ENCODE data around the gene UBIAD1. TPM values are rescaled to one million over a fixed set of nuclear protein-coding genes. Genes with fewer than 3 reads are reported as not detected.

Gene UBIAD1
- total RNA-seq, 1 donor from 2014 or later = 14.3 TPM

DNA sequence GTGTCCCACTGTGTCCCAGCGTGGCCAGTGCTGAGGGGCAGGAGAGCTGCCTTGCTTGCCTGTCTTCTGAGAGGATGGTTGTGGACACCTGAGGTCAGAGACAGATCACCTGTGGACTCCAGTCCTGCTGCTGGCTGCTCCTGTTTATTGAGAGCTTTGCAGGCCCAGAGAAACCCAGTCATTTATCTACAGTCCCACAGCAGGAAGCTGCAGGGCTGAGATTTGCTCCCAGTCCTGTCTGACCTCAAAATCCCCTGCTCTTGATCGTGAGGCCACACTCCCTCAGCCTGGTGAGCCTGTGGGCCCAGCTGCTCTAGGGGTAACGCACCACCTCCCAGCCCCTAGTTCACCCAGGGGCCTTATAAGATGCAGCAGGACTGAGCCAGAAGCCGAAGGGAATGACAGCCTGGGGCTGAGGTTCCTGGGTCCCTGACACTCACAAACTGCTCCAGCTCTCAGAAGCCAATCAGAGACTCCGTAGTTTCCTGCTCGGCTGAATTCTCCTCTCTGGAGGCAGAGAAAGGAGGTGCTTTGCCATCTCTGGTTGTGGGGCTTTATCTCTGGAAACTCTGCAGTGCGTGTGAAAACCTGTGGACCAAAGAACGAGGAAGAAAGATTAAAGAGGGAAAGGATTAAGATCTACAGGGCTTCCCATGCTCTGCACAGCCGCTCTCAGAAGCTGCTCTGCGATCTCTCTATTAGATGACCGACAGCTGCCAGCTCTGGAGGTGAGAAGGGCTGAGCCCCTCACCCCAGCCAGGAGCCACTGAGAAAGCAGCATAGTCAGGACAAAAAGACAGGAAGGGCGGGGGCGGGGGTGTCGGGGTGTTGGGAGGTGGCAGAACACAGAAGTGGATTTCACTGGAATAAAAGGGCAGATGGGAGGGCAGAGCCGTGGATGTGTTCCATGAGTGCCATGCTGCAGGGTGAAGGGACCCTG, 39.1 kb downstream of the UBIAD1 start:
- DNase-seq = no peak

DNA sequence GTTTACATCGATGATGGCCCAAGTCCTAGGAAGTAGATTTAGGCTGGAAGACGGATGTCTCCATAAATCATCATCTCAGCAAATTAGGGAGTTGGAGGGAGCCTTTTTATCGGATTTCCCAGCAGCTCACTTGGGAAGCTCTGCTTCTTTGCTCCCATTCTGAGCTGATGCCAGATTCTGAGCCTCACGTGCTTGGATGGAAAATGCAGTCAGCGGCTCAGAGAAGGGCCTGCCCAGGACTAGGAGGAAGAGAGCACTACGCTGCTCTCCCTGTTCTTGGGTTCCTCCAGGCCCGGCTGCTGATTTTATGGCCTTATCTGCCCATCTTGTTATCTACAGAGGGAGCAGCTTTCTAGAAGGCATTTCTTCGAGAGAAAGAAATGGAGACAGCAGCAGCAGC, 42.0 kb downstream of the UBIAD1 start:
- no peak for DNase-seq

DNA sequence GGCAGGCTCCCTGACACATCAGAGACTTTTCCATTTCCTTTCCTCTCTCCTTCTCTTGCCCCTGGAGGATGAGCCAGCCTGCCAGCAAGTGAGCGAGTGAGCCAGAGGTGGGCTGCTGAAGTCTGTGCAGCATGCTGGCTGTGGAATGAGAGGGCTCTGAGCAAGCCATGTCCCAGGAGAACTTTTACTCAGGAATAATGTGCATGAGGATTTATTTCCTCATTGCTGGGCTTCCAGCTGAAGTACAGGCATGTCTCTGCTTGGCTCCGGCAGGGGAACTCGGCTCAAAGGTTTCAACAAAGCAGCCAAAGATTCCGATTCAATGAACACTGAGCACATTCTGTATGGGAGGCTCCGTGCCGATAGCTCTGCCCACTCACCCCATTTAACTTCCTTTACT, 43.7 kb downstream of the UBIAD1 start:
- DNase-seq = no peak

DNA sequence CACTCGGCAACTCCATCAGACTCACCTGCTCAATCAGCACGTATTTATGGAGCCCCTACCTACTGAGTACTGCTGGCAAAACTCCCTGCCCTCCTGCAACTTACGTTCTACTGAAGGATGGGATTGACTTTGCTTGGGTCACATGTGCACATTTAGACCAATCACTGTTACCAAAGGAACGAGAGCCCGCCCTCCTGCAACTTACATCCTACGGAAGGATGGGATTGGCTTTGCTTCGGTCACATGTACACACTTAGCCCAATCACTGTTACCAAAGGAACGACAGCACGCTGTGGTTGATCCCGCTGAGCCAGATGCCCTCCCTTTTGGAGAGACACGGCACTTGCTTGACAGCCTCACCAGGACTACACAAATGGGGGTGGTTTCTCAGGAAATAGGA, 46.0 kb downstream of the UBIAD1 start:
- no peak for DNase-seq

DNA sequence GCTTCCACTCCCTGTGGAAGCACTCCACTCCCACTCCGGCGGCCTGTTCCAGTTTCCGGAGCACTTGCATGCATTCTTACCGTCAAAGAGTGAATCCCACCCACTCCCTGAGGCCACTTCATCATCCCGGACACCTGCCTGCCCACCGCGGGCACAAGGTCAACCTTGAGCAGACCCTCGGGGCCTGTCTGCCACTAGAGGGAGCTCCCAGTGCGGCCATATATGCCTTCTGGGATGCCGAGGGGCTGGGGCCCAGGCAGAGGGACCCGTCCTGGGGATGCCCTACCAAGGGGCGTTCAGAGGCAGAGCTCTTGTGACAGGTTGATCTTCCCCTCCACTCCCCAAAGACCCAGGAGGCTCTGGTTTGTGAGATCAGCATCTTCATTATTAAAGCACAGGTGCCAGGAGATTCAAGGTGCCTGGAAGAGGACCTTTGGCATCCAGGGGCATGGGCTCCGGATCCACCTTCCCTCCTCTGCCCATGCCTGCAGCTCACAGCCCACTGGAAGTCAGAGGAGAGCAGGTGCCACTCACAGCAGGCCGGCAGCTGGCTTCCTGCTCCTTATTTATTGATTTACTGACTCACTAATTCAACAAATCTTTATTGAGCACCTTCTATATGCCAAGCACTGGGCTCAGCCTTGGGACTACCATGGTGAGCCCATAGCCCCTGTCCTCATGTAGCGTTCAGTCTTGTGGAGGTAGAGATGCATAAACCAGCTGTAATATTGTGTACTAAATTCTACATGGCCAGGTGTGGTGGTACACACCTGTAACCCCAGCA, 47.3 kb downstream of the UBIAD1 start:
- no peak for DNase-seq

DNA sequence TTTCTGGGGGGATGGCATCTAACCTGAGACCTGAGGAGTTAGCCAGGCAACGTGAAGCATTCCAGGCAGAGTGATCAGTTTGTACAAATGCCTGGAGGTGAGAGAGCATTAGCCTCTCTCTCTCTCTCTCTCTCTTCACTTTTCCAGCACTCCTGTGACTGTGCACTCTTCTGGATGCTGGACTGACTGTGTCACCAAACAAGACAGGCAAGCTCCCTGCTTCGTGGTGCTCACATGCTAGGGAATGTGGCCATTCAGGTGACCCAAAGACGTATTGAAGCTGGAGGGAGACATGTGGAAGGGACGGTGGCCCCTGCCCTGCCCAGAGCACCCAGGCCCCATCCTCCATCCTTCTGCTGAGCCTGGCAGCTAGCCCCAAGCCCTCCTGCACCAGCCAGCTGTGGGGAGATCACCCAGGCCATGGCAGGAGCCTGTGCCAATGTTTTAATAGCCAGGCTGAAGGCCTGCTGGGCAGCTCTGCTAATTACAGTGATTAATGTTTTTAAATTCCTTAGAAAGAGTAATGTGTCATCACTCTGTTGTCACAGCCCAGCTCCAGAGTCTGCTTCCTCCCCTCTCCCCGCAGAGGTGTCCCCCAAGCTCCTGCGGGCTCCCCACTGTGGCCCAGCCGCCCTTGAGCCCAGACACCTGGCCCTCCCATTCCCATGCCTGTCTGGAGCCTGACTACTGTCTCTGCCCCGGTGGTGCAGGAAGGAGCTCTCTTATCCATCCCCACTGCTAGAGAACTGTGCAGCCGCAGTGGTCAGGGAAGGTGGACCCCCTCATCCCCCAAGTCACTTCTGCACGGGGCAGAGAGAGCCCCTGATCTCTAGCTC, 48.9 kb downstream of the UBIAD1 start:
- no peak for DNase-seq

DNA sequence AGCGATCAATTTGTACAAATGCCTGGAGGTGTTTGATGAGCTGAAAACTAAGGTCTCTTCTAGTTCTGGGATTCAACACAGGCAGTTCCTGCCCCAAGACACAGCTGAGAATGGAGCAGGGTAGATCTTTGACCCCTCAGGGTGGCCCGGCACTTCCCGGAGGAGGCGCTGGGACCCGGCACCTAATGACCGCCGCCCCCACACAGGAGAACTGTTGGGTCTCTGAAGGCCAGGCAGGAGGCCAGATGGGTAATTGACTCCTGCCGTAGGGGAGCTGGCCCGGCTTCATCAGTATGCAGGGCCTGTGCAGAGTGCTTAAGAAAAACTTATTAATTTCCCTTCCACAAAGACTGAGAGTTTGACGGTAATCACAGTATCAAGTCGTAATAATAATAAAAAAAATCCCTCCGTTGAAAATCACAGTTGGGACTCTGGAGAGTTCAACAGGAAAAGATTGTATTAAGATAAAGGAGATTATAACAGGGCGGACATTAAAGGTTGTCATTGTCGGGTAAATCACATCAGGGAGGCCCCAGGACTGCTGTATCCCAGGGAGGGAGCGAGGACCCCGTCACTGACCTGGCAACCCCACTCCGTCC, 51.7 kb downstream of the UBIAD1 start:
- no peak for DNase-seq

DNA sequence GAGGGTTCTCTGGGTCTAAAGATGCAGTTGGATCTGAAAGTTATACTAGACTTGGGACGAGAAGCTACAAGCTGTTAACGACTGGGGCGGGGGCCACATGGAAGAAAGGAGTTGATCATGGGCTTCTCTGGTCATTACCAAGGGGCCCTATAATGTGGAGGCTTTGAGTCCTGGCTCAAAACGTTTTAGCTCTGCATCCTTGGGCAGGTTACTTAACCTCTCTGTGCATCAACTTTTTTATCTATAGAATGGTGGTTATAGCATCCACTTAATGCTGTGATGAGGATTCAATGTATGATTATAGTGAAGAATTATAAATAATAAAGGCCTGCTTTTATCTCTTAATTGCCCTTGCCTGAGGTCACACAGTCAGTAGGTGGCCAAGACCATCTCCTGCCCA, 53.1 kb downstream of the UBIAD1 start:
- no peak for DNase-seq

GRCh38 chr1:11328444-11328843, 55.4 kb downstream of the UBIAD1 start:
- no peak for DNase-seq

GRCh38 chr1:11330411-11330810, 57.4 kb downstream of the UBIAD1 start:
- DNase-seq = no peak

GRCh38 chr1:11331036-11331944, 58.3 kb downstream of the UBIAD1 start:
- no peak for DNase-seq

DNA sequence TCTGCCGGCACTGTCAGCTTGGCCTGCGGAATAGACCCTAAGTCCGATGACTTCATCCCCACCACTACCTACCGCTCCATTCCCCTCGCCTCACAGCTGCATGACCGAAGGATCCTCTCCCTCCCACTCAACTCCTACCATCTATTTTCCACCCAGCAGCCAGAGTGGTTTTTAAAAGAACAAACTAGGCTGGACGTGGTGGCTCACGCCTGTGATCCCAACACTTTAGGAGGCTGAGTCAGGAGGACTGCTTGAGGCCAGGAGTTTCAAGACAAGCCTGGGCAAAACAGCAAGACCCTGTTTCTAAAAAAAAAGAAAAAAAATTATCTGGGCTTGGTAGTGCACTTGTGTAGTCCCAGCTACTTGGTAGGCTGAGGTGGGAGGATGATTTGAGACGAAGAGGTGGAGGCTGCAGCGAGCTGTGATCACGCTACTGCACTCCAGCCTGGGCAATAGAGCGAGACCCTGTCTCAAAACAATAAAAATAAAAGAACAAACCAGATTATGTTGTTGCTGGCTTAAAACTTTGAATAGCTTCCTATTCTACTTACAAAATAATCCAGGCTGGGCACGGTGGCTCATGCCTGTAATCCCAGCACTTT, 59.0 kb downstream of the UBIAD1 start:
- DNase-seq = no peak

DNA sequence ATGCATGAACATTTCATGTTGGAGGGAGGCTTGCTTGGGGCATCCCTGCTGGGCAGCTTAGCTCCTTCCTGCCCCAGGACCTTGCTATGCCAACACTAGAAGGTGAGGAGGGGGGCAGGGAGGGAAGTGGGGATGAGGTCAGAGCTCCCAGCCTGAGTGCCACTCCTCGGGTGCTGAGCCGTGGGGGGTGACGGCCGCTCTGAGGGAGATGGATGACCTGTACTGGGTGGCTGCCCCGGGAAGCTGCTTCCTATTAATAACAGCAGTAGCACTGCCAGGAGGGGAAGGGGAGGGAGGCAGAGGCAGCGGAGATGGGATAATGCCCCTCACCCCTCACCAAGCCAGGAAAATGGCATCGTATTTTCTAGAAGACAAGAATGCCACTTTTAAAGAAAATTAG, 60.6 kb downstream of the UBIAD1 start:
- DNase-seq = no peak

- no peak for DNase-seq
These were observed 61.3 kb downstream of the UBIAD1 start for GRCh38 chr1:11334261-11334804.

GRCh38 chr1:11334821-11335220, 61.8 kb downstream of the UBIAD1 start:
- DNase-seq = no peak

DNA sequence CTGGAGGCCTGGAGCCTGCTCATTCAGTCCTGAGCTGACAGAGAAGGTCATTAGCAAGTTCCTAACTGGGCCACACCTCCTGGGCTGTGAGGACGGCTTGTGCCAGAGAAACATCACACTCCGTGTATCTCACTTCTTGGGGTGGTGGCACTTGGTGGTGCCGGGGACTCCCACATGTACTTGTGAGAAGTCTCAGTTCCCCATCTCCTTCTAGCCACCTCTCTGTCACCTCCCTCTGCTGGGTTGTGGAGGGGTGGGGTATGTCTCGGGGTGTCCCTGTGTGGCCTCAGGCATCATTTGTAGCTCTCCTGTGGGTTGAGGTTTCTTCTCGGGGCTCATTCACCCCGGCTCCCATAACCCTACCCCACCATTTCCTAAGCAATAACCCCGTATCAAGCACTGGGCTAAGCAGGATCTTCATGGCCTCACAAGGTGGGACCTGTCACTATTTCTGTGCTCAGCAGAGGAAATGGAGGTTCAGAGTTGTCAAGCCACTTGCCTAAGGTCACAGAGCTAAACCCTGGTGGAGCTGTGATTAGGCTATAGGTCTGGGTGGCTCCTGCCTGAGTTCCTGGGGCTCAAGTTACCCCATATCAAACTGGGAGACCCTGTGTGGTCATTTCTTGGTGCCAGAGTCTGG, 62.5 kb downstream of the UBIAD1 start:
- DNase-seq = no peak

DNA sequence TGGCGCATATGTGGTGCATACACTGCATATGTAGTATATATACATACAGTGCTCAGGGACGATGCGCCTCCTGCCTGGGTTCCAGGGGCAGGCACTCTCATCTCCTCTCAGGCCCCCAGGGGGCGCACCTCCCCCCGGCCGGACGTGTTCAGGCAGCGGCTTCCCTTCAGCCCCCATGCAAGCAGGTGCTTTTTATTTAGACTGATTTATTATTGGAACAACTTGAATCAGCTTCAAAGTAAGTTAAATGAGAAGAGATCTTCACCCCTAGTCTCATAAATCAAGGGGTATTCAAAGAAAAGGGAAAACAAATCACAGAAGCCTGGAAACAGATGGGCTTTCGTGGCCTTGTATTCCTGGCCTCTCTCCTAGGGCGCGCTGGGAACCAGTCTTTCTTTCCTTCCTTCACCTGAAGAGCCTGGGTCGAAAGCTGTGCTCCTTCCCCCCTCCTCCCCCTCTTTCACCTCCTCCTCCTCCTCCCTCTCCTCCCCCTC, 64.6 kb downstream of the UBIAD1 start:
- no peak for DNase-seq
